Esophagus mucosa (tissue), 1 donor: Measurements from ENCODE around the gene CACNA1C. TPM values are rescaled to one million over a fixed set of nuclear protein-coding genes. Genes with fewer than 3 reads are reported as not detected.

Experiments
- ATAC-seq: fragments of 200-7000 bp; cut with Tn5 transposase; one replicate; pipeline ENCODE4 v1.9.1; 2020
- total RNA-seq: library from RNA; stranded (reverse); gene quantifications from one replicate; pipeline ENCODE4 v1.2.4, GENCODE V29; 2023
- donor health status: DM: yes; HTN: yes; CAD: no.

Gene CACNA1C
- total RNA-seq, 1 donor from 2014 or later = 1.1 TPM

- ATAC-seq = no peak
Observed at GRCh38 chr12:2374092-2374906, 321.5 kb downstream of the CACNA1C start.

GRCh38 chr12:2375871-2376270, 323.1 kb downstream of the CACNA1C start:
- ATAC-seq = no peak

- no peak for ATAC-seq
Observed at GRCh38 chr12:2376908-2377657, 324.3 kb downstream of the CACNA1C start.

- ATAC-seq = no peak
Observed at GRCh38 chr12:2378835-2379330, 326.1 kb downstream of the CACNA1C start.

GRCh38 chr12:2380946-2381345, 328.2 kb downstream of the CACNA1C start:
- ATAC-seq = no peak

- ATAC-seq = no peak
Observed at GRCh38 chr12:2382370-2383155, 329.8 kb downstream of the CACNA1C start.

GRCh38 chr12:2383325-2384028, 330.7 kb downstream of the CACNA1C start:
- ATAC-seq = no peak

- ATAC-seq = no peak
Observed at GRCh38 chr12:2384029-2384386, 331.2 kb downstream of the CACNA1C start.

GRCh38 chr12:2384533-2385351, 332.0 kb downstream of the CACNA1C start:
- ATAC-seq = no peak

- no peak for ATAC-seq
Observed at GRCh38 chr12:2385529-2385928, 332.7 kb downstream of the CACNA1C start.

- no peak for ATAC-seq
Observed at GRCh38 chr12:2386566-2386965, 333.8 kb downstream of the CACNA1C start.

GRCh38 chr12:2387103-2387834, 334.5 kb downstream of the CACNA1C start:
- ATAC-seq = no peak

GRCh38 chr12:2389079-2389790, 336.4 kb downstream of the CACNA1C start:
- ATAC-seq = no peak

GRCh38 chr12:2390133-2390532, 337.3 kb downstream of the CACNA1C start:
- ATAC-seq = no peak

- no peak for ATAC-seq
Observed at GRCh38 chr12:2390850-2391390, 338.1 kb downstream of the CACNA1C start.

GRCh38 chr12:2391740-2392331, 339.0 kb downstream of the CACNA1C start:
- ATAC-seq = no peak

- ATAC-seq = no peak
Observed at GRCh38 chr12:2393016-2393415, 340.2 kb downstream of the CACNA1C start.

- ATAC-seq = no peak
Observed at GRCh38 chr12:2393996-2394395, 341.2 kb downstream of the CACNA1C start.

GRCh38 chr12:2395354-2395977, 342.7 kb downstream of the CACNA1C start:
- ATAC-seq = peak; percentile 38
